22Rv1 (cell line): Measurements from ENCODE around the gene SCUBE1.

ENCODE experiments used
- H3K27ac ChIP-seq: fragments of 450-650 bp; 2 replicates; pipeline ENCODE4 v1.5.1; 2017
- ZFX ChIP-seq: fragments of 450-650 bp; IDR thresholded peaks from 2 replicates; pipeline ENCODE4 v1.6.1; 2017; ENCODE audit warnings: antibody characterized with exemption, borderline replicate concordance
- TF ChIP-seq, protein P1 (sequence below): fragments of 450-650 bp; IDR thresholded peaks from 2 replicates; pipeline ENCODE4 v1.5.1; 2017; ENCODE audit warnings: mild to moderate bottlenecking

Gene SCUBE1

DNA sequence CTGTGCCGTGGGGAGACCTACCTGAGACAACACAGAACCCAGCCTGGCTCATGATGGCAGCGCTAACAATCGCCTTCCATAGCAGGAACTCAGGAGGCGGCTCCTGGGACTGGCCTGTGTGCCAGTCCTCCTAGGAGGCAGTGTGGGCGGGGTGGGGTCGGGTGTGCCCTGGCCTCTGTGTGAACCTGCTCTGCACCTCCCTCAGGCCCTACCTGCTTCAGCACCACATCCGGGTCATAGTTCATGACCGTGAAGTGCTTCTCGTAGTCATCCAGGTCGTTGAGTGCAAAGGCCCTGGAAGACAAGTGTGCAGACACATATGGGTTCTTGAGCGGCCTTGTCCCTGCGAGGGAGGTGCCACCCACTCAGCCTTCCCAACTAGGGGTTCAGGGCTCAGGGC, 171.6 kb downstream of the SCUBE1 start:
- TF ChIP-seq, protein P1, sequence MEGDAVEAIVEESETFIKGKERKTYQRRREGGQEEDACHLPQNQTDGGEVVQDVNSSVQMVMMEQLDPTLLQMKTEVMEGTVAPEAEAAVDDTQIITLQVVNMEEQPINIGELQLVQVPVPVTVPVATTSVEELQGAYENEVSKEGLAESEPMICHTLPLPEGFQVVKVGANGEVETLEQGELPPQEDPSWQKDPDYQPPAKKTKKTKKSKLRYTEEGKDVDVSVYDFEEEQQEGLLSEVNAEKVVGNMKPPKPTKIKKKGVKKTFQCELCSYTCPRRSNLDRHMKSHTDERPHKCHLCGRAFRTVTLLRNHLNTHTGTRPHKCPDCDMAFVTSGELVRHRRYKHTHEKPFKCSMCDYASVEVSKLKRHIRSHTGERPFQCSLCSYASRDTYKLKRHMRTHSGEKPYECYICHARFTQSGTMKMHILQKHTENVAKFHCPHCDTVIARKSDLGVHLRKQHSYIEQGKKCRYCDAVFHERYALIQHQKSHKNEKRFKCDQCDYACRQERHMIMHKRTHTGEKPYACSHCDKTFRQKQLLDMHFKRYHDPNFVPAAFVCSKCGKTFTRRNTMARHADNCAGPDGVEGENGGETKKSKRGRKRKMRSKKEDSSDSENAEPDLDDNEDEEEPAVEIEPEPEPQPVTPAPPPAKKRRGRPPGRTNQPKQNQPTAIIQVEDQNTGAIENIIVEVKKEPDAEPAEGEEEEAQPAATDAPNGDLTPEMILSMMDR, result no peak
- no peak overlapping the region for H3K27ac ChIP-seq

DNA sequence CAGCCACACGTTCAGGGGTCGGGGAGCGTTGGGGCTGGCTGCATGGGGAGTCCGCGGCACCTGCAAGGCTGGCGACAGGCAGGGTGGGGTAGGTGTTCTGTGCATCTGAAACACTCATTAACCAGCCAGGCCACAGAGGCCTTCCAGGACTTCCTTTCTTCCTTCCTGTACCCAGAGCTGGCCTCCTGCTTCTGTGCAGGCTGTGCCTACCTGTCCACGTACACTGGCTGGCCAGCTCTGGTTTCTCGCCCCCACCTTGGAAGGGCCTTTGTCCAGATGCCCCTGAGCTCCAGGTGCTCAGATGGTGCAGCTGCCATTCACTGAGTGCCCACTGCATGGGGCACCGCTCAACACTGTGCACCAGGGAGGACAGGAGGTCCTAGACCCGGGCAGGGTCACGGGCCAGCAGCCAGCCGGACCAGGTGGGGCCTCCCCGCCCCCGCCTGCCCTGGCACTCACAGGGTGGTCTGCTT, 172.1 kb downstream of the SCUBE1 start:
- TF ChIP-seq, protein P1, result no peak
- no peak for TF ChIP-seq ZFX
- H3K27ac ChIP-seq, result no peak overlapping the region

DNA sequence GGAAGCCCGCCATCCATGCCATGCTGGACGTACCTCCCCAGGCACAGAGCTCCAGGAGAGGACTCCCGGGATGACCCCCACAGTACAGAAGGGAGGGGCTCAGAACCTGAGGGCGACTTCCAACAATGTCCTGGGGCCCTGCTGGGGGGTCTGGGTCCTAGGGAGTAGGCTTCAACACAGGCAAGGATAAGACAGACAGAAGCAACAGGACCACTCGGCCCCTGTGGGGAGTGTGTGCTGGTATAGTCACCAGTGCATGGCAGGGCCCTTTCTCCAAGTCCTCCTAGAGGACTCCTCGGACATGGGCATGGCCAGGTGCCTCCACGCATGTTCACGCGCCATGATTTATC, 173.1 kb downstream of the SCUBE1 start:
- no peak for TF ChIP-seq ZFX
- TF ChIP-seq, protein P1, result no peak
- no peak overlapping the region for H3K27ac ChIP-seq

DNA sequence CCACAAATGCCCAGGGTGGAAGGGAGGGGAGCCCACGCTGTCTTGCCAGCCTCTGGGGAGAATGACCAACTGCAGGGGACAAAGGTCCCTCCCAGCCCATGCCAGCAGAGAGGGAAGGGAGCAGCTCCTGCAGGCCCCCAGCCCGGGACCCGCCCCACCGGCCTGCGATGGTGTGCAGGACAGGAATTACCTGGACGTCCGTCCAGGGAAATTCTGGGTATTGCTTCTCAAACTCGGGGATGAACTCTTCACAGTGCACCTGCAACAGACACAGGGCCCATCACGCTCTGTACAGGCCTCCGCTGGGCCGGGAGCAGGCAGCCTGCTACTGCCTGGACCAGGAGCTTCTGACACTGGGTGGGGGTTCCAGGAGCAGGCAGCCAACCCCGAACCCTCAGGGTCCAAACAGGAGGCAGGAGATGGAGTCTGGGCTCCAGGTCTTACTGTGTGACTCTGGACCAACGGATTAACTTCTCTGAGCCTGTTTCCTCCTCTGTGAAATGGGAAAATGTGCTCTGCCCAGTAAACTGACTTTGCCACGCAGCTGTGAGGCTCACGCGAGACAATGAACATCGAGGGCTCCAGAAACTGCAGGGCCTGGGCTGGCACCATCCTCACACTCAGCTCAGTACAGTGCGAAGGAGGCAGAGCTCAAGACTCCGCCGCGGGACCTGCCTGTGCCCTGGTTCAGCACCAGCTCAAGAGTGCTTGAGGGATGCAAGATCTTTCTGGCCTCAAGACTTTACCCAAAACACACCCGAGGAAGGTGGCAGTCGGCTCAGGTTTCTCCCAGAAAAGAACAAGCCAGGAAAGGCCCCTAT, 173.7 kb downstream of the SCUBE1 start:
- no peak overlapping the region for H3K27ac ChIP-seq
- TF ChIP-seq, protein P1, result no peak
- no peak for TF ChIP-seq ZFX

DNA sequence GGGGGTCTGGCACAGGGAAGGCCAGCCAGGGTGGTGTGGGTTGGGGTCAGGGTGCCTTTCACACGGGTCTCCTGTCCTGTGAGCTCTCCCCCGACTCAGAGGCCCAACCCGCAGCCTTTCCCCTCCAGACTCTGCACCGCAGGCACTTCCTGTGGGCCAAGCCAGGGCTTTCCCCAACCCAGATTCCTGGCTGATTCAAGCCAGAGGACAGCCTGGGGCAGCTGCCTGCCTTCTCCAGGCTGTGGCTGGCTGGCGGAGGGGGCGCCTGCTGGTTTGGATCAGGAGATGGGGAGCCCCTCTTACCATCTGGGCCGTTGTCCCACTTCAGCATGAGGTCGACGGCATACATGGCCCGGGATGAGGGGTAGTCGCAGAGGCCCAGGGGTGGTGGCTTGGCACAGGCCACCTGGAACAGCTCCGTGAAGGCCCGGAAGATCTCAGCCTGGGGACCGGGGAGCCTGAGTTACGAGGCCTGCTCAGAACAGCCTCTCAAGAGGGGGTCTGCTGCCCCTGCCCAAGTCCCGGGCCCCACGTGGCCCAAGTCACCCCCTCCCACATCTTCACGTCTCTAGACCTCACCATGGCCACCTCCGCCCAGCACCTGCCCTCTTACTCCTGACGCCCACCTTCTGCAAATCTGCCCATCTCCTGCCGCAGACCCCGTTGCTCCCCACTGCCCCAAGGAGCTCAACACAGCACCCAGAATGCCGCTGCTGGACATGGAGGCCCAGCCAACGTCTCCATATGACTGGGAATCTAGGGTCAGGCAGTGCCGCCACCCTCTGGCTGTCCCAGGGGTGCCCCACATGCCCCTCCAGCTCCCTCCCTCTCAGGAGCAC, 174.5 kb downstream of the SCUBE1 start:
- TF ChIP-seq, protein P1, result no peak
- no peak for TF ChIP-seq ZFX
- H3K27ac ChIP-seq, result no peak overlapping the region

DNA sequence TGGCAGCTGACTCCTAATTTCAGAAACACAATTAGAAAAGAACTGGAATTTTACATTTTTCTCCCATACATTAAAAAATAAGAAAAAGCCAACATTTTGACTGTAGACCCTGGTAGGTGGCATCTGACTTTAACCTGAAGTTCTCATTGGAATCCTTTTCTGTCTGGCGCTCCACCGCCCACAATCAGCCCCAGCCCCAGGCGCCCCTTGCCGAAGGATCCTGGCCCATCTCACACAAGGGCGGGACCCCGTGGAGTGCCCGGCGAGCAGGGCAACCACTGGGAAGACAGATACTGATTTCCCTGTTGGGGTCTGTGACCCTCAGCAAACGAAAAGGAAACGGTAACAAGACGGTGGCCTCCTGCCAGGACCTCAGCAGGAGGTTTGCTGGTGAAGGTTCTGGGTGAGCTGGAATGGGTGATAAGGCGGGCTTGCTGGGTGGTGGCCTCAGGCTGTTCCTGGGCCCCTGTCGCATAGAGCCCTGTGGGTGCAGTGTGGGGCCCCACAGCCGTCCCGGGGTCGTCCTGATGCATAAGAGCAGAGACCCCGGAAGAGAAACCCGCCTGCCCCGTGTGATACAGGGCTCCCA, 176.1 kb downstream of the SCUBE1 start:
- no peak overlapping the region for H3K27ac ChIP-seq
- TF ChIP-seq, protein P1, result no peak
- TF ChIP-seq ZFX, result no peak
